ENCODE measurements around the gene ZSCAN10.

The ZSCAN10 gene

DNA sequence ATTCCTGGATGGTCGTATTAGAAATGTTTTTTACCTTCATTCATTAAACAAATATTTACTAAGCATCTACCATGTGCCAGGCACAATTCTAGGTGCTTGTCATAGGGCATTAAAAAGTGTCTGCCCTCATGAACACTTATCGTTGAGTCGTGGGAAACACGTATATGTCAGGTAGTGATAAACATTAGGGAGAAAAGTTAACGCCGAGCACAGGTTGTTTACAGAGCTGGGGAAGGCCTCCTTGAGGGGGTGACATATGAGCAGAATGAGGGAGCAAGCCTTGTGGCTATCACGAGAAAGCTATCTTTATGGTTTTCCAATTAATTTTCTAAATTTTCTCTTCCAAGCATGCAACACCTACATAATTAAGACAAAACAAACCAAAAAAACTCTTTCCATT, 34.8 kb upstream of the ZSCAN10 start:
- TF ChIP-seq, protein P1, sequence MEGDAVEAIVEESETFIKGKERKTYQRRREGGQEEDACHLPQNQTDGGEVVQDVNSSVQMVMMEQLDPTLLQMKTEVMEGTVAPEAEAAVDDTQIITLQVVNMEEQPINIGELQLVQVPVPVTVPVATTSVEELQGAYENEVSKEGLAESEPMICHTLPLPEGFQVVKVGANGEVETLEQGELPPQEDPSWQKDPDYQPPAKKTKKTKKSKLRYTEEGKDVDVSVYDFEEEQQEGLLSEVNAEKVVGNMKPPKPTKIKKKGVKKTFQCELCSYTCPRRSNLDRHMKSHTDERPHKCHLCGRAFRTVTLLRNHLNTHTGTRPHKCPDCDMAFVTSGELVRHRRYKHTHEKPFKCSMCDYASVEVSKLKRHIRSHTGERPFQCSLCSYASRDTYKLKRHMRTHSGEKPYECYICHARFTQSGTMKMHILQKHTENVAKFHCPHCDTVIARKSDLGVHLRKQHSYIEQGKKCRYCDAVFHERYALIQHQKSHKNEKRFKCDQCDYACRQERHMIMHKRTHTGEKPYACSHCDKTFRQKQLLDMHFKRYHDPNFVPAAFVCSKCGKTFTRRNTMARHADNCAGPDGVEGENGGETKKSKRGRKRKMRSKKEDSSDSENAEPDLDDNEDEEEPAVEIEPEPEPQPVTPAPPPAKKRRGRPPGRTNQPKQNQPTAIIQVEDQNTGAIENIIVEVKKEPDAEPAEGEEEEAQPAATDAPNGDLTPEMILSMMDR (IDR thresholded peaks at IDR 0.05; ENCODE audit: extremely low read depth, missing control alignments), result no peak
- no peak for DNase-seq (ENCODE audit: low spot score)

DNA sequence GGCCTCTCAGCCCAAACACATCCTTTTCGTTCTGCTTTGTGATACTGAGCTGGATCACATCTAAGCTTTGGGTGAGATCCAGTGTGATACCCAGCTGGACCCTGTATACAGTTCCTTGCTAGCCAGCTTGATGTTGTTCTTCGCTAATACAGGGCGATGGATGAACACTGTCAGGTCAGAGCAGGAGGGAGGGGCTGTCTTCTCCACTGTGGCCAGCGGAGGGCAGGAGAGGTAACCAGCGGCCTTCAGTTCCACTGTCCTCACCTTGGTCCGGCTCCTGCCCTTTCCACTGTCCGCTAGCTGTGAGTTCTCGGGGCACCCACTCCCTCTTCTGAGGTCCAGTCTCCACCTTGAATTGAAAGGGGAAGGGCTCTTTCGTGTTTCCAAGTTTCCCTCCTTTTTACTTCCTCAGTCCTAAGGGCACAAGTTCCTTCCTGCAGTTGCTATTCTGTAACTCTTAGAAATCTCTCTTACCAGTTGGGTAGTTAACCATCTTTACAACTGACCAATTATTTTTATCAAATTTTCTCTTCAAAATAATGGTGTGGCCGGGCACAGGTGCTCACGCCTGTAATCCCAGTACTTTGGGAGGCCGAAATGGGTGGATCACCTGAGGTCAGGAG, 32.8 kb upstream of the ZSCAN10 start:
- no peak for DNase-seq (ENCODE audit: low spot score)
- TF ChIP-seq, protein P1 (IDR thresholded peaks at IDR 0.05; ENCODE audit: extremely low read depth, missing control alignments), result peak; percentile 18

DNA sequence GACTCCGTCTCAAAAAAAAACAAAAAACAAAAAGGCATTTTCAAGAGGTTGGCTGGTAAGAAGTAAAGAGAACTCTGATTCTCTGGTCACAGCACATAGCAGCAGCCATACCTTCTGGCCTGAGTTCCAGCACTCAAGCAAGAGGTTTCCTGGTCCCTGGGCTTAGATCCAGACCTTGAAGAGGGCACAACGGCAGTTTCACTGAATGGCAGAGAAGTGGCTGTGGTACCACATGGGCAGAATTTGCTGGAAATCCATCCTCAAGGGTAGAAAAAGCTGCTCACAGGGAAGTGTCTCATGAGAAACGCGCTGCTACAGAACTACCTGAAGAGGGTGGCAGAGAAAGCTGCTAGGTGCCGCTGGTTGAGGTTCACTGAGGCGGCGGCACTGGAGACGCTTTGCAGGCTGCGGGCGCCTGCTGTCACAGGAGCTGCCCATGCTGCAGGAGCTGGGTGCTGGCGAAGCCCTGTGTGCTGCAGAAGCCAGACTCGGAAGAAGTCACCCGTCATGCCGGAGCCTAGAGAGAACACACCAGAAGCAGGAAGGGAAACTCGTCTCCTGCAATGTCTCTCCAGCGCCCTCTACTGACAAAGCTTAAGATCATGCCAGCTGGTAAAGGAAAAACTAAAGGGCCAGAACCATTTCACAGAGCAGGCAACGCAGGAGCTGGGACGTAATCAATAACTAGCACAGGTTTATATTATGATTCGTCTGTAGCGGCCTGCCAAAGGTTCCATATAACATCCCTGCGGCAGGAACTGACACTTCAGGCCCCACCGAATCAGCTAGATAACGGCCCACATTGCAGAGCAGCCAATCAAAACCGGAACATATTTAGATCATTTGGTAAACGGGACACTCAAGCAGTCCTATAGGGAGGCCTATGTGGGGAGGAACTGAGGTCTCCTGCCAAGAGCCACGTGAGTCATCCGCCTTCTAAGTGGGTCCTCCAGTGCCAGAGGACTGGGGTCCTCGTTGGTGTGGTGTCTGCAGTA, 30.3 kb upstream of the ZSCAN10 start:
- TF ChIP-seq, protein P1 (IDR thresholded peaks at IDR 0.05; ENCODE audit: extremely low read depth, missing control alignments), result peak; percentile 96
- DNase-seq (ENCODE audit: low spot score), result peak; percentile 64

DNA sequence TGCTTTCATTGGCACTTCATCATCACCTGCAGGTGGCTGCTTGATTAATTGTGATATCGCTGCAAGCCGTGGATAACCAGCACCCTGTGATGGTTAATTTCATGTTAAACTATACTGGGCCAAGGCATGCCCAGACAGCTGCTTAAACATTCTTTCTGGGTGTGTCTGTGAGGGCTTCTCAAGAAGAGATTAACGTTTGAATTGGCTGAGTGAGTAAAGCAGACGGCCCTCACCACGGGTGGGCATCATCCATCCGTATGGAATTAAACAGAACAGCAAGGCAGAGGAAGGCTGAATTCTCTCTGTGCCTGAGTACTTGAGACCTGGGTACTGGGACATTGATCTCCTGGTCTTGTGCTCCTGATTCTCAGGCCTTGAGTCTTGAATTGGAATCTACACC, 28.7 kb upstream of the ZSCAN10 start:
- DNase-seq (ENCODE audit: low spot score), result no peak
- TF ChIP-seq, protein P1 (IDR thresholded peaks at IDR 0.05; ENCODE audit: extremely low read depth, missing control alignments), result no peak

DNA sequence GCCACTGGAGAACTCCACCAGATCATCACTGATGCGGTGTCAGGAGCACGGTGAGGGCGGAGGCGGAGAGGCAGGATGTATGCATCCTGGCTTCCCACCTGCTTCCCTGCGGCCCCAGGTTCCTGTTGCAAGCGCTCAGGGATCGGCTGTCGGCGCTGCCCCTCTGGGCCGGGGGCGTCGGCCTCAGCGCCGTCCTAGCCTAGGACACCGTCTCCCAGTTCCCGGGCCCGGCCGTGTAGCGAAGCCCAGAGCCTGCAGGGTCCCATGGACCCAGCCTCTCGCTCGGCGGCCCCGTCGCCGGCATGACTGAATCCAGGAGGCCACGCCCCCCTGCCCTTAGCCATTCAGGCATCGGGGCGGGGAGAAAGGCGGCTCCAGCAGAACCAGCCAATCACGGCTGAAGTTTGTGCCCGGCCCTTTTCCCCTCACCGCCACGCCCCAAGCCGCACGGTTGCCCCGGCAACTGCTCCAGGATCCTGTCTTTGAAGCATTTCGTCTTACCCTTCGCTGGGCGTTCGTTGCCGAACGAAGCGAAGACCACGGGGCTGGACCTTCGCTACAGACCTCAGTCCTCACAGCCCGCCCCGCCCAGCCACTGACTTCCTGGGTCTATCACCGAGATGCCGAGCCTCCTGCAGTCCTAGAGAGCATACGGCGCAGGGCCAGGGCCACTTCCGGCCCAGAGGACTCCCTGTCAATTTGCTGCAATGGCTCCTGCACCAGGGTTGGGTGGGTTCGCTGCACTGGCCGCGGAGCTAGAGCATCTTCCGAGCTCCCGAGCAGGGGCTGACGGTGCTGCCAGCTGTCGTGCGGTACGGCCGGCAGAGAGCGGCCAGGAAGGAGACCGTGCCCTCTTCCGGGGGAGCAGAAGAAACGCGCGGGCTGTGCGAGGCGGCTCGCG, 25.1 kb upstream of the ZSCAN10 start:
- DNase-seq (ENCODE audit: low spot score), result peak; percentile 96
- TF ChIP-seq, protein P1 (IDR thresholded peaks at IDR 0.05; ENCODE audit: extremely low read depth, missing control alignments), result peak; percentile 12

DNA sequence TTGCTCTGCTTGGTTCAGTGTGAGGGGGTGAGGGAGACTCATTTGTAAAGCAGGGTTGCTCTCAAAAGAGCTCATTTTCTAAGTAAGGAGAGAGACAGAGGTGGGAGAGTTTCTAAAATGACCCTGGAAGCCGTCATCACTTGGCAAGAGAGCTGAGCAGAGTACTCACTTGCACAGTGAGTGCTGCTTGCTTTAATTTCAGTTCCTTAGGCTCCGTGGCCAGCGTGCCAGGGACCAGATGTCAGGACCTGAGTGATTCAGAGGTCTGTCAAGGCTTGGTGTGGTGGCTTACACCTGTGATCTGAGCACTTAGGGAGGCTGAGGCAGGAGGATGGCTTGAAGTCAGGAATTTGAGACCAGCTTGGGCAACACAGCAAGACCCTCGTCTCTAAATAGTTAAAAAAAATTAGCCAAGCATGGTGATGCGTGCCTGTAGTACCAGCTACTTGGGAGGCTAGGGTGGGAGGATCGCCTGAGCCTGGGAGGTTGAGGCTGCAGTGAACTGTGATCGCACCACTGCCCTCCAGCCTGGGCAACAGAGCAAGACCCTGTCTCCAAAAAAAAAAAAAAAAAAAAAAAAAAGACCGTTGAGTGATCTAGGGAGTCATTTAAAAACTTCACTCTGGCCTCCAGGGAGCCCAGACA, 24.0 kb upstream of the ZSCAN10 start:
- TF ChIP-seq, protein P1 (IDR thresholded peaks at IDR 0.05; ENCODE audit: extremely low read depth, missing control alignments), result no peak
- no peak for DNase-seq (ENCODE audit: low spot score)
